GM23338 (cell line): ENCODE data around the gene DELE1. TPM values are rescaled to one million over a fixed set of nuclear protein-coding genes. Genes with fewer than 3 reads are reported as not detected.

Experiments
- ATAC-seq: fragments of 200-7000 bp; cut with Tn5 transposase; 3 replicates; pipeline ENCODE4 v1.9.1; 2020
- DNase-seq: peaks from one replicate; pipeline ENCODE4 v3.0.0-alpha.2; 2015; ENCODE audit warnings: low spot score
- H2AFZ ChIP-seq: fragments of 200-600 bp; sonication (generic); 2 replicates; pipeline ENCODE4 v1.8.0; 2016; ENCODE audit warnings: antibody characterized with exemption, mild to moderate bottlenecking, moderate library complexity
- H3F3A ChIP-seq: fragments of 200-600 bp; sonication (generic); replicated peaks from 2 replicates; pipeline ENCODE4 v1.8.0; 2017; ENCODE audit warnings: antibody characterized with exemption, mixed run types, low read depth
- H3K27ac ChIP-seq: fragments of 200-600 bp; sonication (generic); 2 replicates; pipeline ENCODE4 v1.6.1; 2016; ENCODE audit warnings: low read depth
- H3K27me3 ChIP-seq: fragments of 200-600 bp; sonication (generic); 2 replicates; pipeline ENCODE4 v1.8.0; 2016; ENCODE audit warnings: mild to moderate bottlenecking, mixed run types, moderate library complexity; ENCODE audit not compliant: insufficient read depth
- H3K36me3 ChIP-seq: fragments of 200-600 bp; sonication (generic); 2 replicates; pipeline ENCODE4 v1.8.0; 2016; ENCODE audit warnings: mild to moderate bottlenecking; ENCODE audit not compliant: insufficient read depth
- H3K4me1 ChIP-seq: fragments of 200-600 bp; sonication (generic); 2 replicates; pipeline ENCODE4 v1.8.0; 2016; ENCODE audit warnings: mild to moderate bottlenecking, moderate library complexity; ENCODE audit not compliant: insufficient read depth
- H3K4me2 ChIP-seq: fragments of 200-600 bp; sonication (generic); 2 replicates; pipeline ENCODE4 v1.7.1; 2017; ENCODE audit warnings: mixed run types
- H3K4me3 ChIP-seq: fragments of 200-600 bp; sonication (generic); 2 replicates; pipeline ENCODE4 v1.6.1; 2016; ENCODE audit warnings: mixed run types
- H3K79me2 ChIP-seq: fragments of 200-600 bp; sonication (generic); replicated peaks from 2 replicates; pipeline ENCODE4 v1.8.0; 2017; ENCODE audit warnings: mild to moderate bottlenecking; ENCODE audit not compliant: insufficient read depth
- H3K9me2 ChIP-seq: fragments of 200-600 bp; sonication (generic); 2 replicates; pipeline ENCODE4 v1.8.0; 2017; ENCODE audit not compliant: insufficient read depth
- H4K20me1 ChIP-seq: fragments of 200-600 bp; sonication (generic); replicated peaks from 2 replicates; pipeline ENCODE4 v1.8.0; 2017; ENCODE audit warnings: mild to moderate bottlenecking; ENCODE audit not compliant: insufficient read depth
- H3K27ac Mint-ChIP-seq: 2 replicates; pipeline ENCODE4 v1.8.0; 2020; ENCODE audit warnings: inconsistent platforms, mild to moderate bottlenecking, moderate library complexity, mixed read lengths
- H3K27me3 Mint-ChIP-seq: 3 replicates; pipeline ENCODE4 v1.8.0; 2022; ENCODE audit warnings: low read depth, mild to moderate bottlenecking, moderate library complexity, mixed read lengths, inconsistent platforms; ENCODE audit not compliant: insufficient read depth, poor library complexity
- H3K36me3 Mint-ChIP-seq: 3 replicates; pipeline ENCODE4 v1.8.0; 2021; ENCODE audit warnings: low read depth, mild to moderate bottlenecking, inconsistent platforms, moderate library complexity, mixed read lengths
- H3K4me1 Mint-ChIP-seq: 3 replicates; pipeline ENCODE4 v1.8.0; 2020; ENCODE audit warnings: mild to moderate bottlenecking, inconsistent platforms, mixed read lengths
- H3K4me3 Mint-ChIP-seq: 3 replicates; pipeline ENCODE4 v1.8.0; 2021; ENCODE audit warnings: moderate library complexity, mild to moderate bottlenecking, inconsistent platforms, mixed read lengths
- H3K9me3 Mint-ChIP-seq: 3 replicates; pipeline ENCODE4 v1.8.0; 2020; ENCODE audit warnings: moderate library complexity, mild to moderate bottlenecking, inconsistent platforms, mixed read lengths
- EZH2 ChIP-seq: fragments of 200-600 bp; sonication (generic); IDR thresholded peaks from one replicate; pipeline ENCODE4 v1.8.0; 2017; ENCODE audit warnings: antibody characterized with exemption, mild to moderate bottlenecking, low read depth; ENCODE audit not compliant: unreplicated experiment
- ZNF114 ChIP-seq: fragments of 250-450 bp; sonication (Bioruptor Pico); IDR thresholded peaks from 2 replicates; pipeline ENCODE4 v1.5.0; 2020; ENCODE audit warnings: mild to moderate bottlenecking, moderate library complexity
- ZNF331 ChIP-seq: fragments of 250-450 bp; sonication (Bioruptor Pico); IDR thresholded peaks from 2 replicates; pipeline ENCODE4 v1.5.0; 2020; ENCODE audit warnings: low read depth, mild to moderate bottlenecking, moderate library complexity
- polyA plus RNA-seq: library from polyadenylated mRNA; unstranded; fragments of >200 nt; fragmentation: Nextera tagmentation; extraction: Ambion mirVana; gene quantifications from 2 replicates; pipeline ENCODE4 v1.2.1, GENCODE V29; 2016
- total RNA-seq: library from RNA; depleted of rRNA; stranded (reverse); fragments of >200 nt; shearing (Covaris generic); gene quantifications from 2 replicates; pipeline ENCODE4 v1.2.3, GENCODE V29; 2014
- TF ChIP-seq, protein P1 (sequence below), 2 experiments: fragments of 200-600 bp in 1 of 2; sonication (generic) in 1 of 2; conservative IDR thresholded peaks; 2 replicates each; pipeline versions ENCODE4 v1.5.1 to v1.6.1; 2016 to 2017; ENCODE audit warnings: antibody characterized with exemption in 2 of 2, low read depth in 2 of 2, mild to moderate bottlenecking in 2 of 2, moderate library complexity in 1 of 2
- TF ChIP-seq, protein P2 (sequence below): fragments of 250-450 bp; sonication (Bioruptor Pico); IDR thresholded peaks from 2 replicates; pipeline ENCODE4 v1.5.0; 2020; ENCODE audit warnings: mild to moderate bottlenecking, moderate library complexity

The DELE1 gene
- total and polyA plus RNA-seq, 2 experiments from 2014 or later: 26.9 to 62.2 TPM

DNA sequence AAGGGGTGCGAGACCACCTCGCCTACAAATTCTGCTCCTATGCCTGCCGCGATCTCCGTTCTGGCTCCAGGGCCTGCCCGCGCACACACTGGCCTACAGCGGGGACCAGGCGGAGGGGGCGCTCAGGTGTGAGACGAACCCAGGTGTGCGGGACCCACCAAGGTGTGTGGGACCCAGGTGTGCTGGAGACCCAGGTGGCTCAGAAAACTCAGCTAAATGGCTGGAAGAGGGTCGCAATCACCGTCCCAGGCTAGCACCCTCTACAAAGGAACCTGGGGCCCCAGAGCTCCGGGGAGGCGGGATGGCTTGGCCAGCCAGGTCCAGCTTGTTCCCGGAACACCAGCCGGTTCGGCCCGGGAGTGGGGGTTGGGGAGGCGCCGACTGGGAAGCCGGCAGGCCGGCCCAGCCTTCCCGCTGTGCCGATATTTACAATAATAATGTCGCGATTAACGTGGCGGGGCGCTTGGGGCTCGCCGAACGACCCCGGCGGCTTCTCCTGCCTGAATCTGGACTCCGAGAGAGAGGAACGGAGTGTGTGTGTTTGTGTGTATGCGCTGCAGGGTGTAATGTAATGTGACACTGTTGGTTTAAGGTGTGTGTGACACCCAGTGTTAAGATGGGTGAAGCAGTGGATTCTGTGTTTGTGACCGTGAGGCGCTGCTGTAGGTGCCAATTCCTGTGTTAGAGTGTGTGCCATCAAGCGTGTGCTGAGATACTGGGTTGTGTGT is 46.9 kb upstream of the DELE1 start:
- H3K27me3 ChIP-seq: no peaks in the 10 kb centered on the region
- peak; percentile 69 for DNase-seq
- peak overlapping the region; percentile 98 for H3K27ac ChIP-seq
- H3K79me2 ChIP-seq: peaks cover 59% of the 10 kb centered on the region
- H3K4me1 ChIP-seq: peaks cover 59% of the 10 kb centered on the region
- peak; percentile 1 for ATAC-seq
- 0 out of 2 replicates have a peak, but pooled peaks cover 14% of the 10 kb centered on the region for H4K20me1 ChIP-seq
- no peaks in the 10 kb centered on the region for H3K36me3 ChIP-seq
- Mint-ChIP-seq H3K4me3 (peak overlapping the region; percentile 96), H3K4me1 (peaks cover 59% of the 10 kb centered on the region), H3K36me3 (peaks cover 15% of the 10 kb centered on the region), H3K9me3 (no peaks in the 10 kb centered on the region), H3K27me3 (peaks cover 27% of the 10 kb centered on the region), H3K27ac (peak overlapping the region; percentile 93)
- peak overlapping the region; percentile 97 for H3K4me2 ChIP-seq
- H2AFZ ChIP-seq: no peak overlapping the region
- H3F3A ChIP-seq: peaks cover 22% of the 10 kb centered on the region
- peak overlapping the region; percentile 98 for H3K4me3 ChIP-seq
- H3K9me2 ChIP-seq: no peaks in the 10 kb centered on the region
- TF ChIP-seq ZNF331 (CRISPR knock-in tag) (no peak), EZH2 (no peak), ZNF114 (CRISPR knock-in tag) (no peak)
- TF ChIP-seq, protein P1, sequence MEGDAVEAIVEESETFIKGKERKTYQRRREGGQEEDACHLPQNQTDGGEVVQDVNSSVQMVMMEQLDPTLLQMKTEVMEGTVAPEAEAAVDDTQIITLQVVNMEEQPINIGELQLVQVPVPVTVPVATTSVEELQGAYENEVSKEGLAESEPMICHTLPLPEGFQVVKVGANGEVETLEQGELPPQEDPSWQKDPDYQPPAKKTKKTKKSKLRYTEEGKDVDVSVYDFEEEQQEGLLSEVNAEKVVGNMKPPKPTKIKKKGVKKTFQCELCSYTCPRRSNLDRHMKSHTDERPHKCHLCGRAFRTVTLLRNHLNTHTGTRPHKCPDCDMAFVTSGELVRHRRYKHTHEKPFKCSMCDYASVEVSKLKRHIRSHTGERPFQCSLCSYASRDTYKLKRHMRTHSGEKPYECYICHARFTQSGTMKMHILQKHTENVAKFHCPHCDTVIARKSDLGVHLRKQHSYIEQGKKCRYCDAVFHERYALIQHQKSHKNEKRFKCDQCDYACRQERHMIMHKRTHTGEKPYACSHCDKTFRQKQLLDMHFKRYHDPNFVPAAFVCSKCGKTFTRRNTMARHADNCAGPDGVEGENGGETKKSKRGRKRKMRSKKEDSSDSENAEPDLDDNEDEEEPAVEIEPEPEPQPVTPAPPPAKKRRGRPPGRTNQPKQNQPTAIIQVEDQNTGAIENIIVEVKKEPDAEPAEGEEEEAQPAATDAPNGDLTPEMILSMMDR (conservative IDR thresholded peaks at IDR 0.05; ENCODE audit: low read depth in 2 of 2): no peak
- TF ChIP-seq, protein P2, sequence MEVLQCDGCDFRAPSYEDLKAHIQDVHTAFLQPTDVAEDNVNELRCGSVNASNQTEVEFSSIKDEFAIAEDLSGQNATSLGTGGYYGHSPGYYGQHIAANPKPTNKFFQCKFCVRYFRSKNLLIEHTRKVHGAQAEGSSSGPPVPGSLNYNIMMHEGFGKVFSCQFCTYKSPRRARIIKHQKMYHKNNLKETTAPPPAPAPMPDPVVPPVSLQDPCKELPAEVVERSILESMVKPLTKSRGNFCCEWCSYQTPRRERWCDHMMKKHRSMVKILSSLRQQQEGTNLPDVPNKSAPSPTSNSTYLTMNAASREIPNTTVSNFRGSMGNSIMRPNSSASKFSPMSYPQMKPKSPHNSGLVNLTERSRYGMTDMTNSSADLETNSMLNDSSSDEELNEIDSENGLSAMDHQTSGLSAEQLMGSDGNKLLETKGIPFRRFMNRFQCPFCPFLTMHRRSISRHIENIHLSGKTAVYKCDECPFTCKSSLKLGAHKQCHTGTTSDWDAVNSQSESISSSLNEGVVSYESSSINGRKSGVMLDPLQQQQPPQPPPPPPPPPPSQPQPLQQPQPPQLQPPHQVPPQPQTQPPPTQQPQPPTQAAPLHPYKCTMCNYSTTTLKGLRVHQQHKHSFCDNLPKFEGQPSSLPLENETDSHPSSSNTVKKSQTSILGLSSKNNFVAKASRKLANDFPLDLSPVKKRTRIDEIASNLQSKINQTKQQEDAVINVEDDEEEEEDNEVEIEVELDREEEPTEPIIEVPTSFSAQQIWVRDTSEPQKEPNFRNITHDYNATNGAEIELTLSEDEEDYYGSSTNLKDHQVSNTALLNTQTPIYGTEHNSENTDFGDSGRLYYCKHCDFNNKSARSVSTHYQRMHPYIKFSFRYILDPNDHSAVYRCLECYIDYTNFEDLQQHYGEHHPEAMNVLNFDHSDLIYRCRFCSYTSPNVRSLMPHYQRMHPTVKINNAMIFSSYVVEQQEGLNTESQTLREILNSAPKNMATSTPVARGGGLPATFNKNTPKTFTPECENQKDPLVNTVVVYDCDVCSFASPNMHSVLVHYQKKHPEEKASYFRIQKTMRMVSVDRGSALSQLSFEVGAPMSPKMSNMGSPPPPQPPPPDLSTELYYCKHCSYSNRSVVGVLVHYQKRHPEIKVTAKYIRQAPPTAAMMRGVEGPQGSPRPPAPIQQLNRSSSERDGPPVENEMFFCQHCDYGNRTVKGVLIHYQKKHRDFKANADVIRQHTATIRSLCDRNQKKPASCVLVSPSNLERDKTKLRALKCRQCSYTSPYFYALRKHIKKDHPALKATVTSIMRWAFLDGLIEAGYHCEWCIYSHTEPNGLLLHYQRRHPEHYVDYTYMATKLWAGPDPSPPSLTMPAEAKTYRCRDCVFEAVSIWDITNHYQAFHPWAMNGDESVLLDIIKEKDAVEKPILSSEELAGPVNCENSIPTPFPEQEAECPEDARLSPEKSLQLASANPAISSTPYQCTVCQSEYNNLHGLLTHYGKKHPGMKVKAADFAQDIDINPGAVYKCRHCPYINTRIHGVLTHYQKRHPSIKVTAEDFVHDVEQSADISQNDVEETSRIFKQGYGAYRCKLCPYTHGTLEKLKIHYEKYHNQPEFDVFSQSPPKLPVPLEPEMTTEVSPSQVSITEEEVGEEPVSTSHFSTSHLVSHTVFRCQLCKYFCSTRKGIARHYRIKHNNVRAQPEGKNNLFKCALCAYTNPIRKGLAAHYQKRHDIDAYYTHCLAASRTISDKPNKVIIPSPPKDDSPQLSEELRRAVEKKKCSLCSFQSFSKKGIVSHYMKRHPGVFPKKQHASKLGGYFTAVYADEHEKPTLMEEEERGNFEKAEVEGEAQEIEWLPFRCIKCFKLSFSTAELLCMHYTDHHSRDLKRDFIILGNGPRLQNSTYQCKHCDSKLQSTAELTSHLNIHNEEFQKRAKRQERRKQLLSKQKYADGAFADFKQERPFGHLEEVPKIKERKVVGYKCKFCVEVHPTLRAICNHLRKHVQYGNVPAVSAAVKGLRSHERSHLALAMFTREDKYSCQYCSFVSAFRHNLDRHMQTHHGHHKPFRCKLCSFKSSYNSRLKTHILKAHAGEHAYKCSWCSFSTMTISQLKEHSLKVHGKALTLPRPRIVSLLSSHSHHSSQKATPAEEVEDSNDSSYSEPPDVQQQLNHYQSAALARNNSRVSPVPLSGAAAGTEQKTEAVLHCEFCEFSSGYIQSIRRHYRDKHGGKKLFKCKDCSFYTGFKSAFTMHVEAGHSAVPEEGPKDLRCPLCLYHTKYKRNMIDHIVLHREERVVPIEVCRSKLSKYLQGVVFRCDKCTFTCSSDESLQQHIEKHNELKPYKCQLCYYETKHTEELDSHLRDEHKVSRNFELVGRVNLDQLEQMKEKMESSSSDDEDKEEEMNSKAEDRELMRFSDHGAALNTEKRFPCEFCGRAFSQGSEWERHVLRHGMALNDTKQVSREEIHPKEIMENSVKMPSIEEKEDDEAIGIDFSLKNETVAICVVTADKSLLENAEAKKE (CRISPR knock-in tag): no peak
